ACC112 (cell line): ENCODE measurements around the gene DNAH17.

Source experiments
- H2AFZ ChIP-seq: fragments of 200-600 bp; sonication (generic); one replicate; pipeline ENCODE4 v1.6.0; 2017; ENCODE audit warnings: antibody characterized with exemption, low read length; ENCODE audit not compliant: unreplicated experiment
- H3K27ac ChIP-seq: fragments of 200-600 bp; sonication (generic); 2 replicates; pipeline ENCODE4 v1.5.1; 2014; ENCODE audit warnings: low read depth, mild to moderate bottlenecking, antibody characterized with exemption, low read length, moderate library complexity
- H3K27me3 ChIP-seq: fragments of 200-600 bp; sonication (generic); 2 replicates; pipeline ENCODE4 v1.6.1; 2014; ENCODE audit warnings: mild to moderate bottlenecking, antibody characterized with exemption, low read length, moderate library complexity, mixed read lengths; ENCODE audit not compliant: insufficient read depth
- H3K36me3 ChIP-seq: fragments of 200-600 bp; sonication (generic); 2 replicates; pipeline ENCODE4 v1.6.1; 2016; ENCODE audit warnings: mild to moderate bottlenecking, antibody characterized with exemption, low read length, moderate library complexity, mixed read lengths; ENCODE audit not compliant: insufficient read depth
- H3K4me1 ChIP-seq: fragments of 200-600 bp; sonication (generic); one replicate; pipeline ENCODE4 v1.6.1; 2016; ENCODE audit warnings: low read length, mixed read lengths; ENCODE audit not compliant: insufficient read depth, unreplicated experiment, control insufficient read depth
- H3K4me3 ChIP-seq: fragments of 200-600 bp; sonication (generic); 2 replicates; pipeline ENCODE4 v1.5.1; 2014; ENCODE audit warnings: mild to moderate bottlenecking, low read depth, low read length
- H3K79me2 ChIP-seq: fragments of 200-600 bp; sonication (generic); one replicate; pipeline ENCODE4 v1.6.0; 2016; ENCODE audit warnings: low read length; ENCODE audit not compliant: control insufficient read depth, unreplicated experiment, insufficient read depth

DNAH17 gene

GRCh38 chr17:78522031-78522809 is 55.0 kb downstream of the DNAH17 start:
- Histone ChIP-seq H3K4me3 (no peak overlapping the region), H3K36me3 (no peaks in the 10 kb centered on the region), H3K4me1 (no peaks in the 10 kb centered on the region), H2AFZ (no peak overlapping the region), H3K27ac (no peak overlapping the region), H3K27me3 (no peaks in the 10 kb centered on the region), H3K79me2 (no peaks in the 10 kb centered on the region)

- no peak overlapping the region for H2AFZ ChIP-seq
- no peak overlapping the region for H3K4me3 ChIP-seq
- H3K36me3 ChIP-seq: no peaks in the 10 kb centered on the region
- H3K4me1 ChIP-seq: no peaks in the 10 kb centered on the region
- no peaks in the 10 kb centered on the region for H3K79me2 ChIP-seq
- H3K27ac ChIP-seq: no peak overlapping the region
- H3K27me3 ChIP-seq: no peaks in the 10 kb centered on the region
These were observed 59.8 kb downstream of the DNAH17 start for GRCh38 chr17:78517421-78517820.

GRCh38 chr17:78515480-78515879 is 61.7 kb downstream of the DNAH17 start:
- Histone ChIP-seq H3K36me3 (no peaks in the 10 kb centered on the region), H2AFZ (no peak overlapping the region), H3K79me2 (no peaks in the 10 kb centered on the region), H3K27me3 (no peaks in the 10 kb centered on the region), H3K4me3 (no peak overlapping the region), H3K27ac (no peak overlapping the region), H3K4me1 (no peaks in the 10 kb centered on the region)

GRCh38 chr17:78514521-78514920 is 62.7 kb downstream of the DNAH17 start:
- H3K4me1 ChIP-seq: no peaks in the 10 kb centered on the region

GRCh38 chr17:78512976-78513375 is 64.2 kb downstream of the DNAH17 start:
- Histone ChIP-seq H3K79me2 (no peaks in the 10 kb centered on the region), H2AFZ (no peak overlapping the region), H3K27ac (no peak overlapping the region), H3K27me3 (0 out of 2 replicates have a peak, but pooled peaks cover 3% of the 10 kb centered on the region), H3K4me3 (no peak overlapping the region), H3K36me3 (no peaks in the 10 kb centered on the region), H3K4me1 (no peaks in the 10 kb centered on the region)

More at GRCh38 chr17:78514521-78514920, 62.7 kb downstream of the DNAH17 start:
- H3K27ac ChIP-seq: no peak overlapping the region
- no peaks in the 10 kb centered on the region for H3K79me2 ChIP-seq
- no peaks in the 10 kb centered on the region for H3K36me3 ChIP-seq
- no peak overlapping the region for H3K4me3 ChIP-seq
- no peak overlapping the region for H2AFZ ChIP-seq
- H3K27me3 ChIP-seq: no peaks in the 10 kb centered on the region

- no peaks in the 10 kb centered on the region for H3K36me3 ChIP-seq
- no peak overlapping the region for H3K27ac ChIP-seq
- H2AFZ ChIP-seq: no peak overlapping the region
- 0 out of 2 replicates have a peak, but pooled peaks cover 3% of the 10 kb centered on the region for H3K27me3 ChIP-seq
- no peaks in the 10 kb centered on the region for H3K79me2 ChIP-seq
- no peaks in the 10 kb centered on the region for H3K4me1 ChIP-seq
- no peak overlapping the region for H3K4me3 ChIP-seq
These were observed 66.8 kb downstream of the DNAH17 start for GRCh38 chr17:78510141-78511075.

- Histone ChIP-seq H3K4me3 (no peak overlapping the region), H2AFZ (no peak overlapping the region), H3K27ac (no peak overlapping the region), H3K4me1 (no peaks in the 10 kb centered on the region), H3K27me3 (0 out of 2 replicates have a peak, but pooled peaks cover 3% of the 10 kb centered on the region), H3K79me2 (no peaks in the 10 kb centered on the region), H3K36me3 (no peaks in the 10 kb centered on the region)
These were observed 69.7 kb downstream of the DNAH17 start for GRCh38 chr17:78507526-78507925.

- Histone ChIP-seq H3K79me2 (no peaks in the 10 kb centered on the region), H3K4me1 (no peaks in the 10 kb centered on the region), H3K4me3 (no peak overlapping the region)
These were observed 70.5 kb downstream of the DNAH17 start for GRCh38 chr17:78506454-78507309.

GRCh38 chr17:78504156-78504925 is 72.9 kb downstream of the DNAH17 start:
- H3K27me3 ChIP-seq: 0 out of 2 replicates have a peak, but pooled peaks cover 3% of the 10 kb centered on the region
- no peaks in the 10 kb centered on the region for H3K79me2 ChIP-seq
- H3K27ac ChIP-seq: no peak overlapping the region
- H3K4me3 ChIP-seq: no peak overlapping the region
- no peaks in the 10 kb centered on the region for H3K36me3 ChIP-seq
- H2AFZ ChIP-seq: no peak overlapping the region
- no peaks in the 10 kb centered on the region for H3K4me1 ChIP-seq

More at GRCh38 chr17:78506454-78507309, 70.5 kb downstream of the DNAH17 start:
- Histone ChIP-seq H3K27me3 (0 out of 2 replicates have a peak, but pooled peaks cover 3% of the 10 kb centered on the region), H3K27ac (no peak overlapping the region), H3K36me3 (no peaks in the 10 kb centered on the region), H2AFZ (no peak overlapping the region)
